ENCODE measurements around the gene SNRPD2.
"Not testable (repeated sequence)": the region's sequence is repeated elsewhere in the genome, so short reads cannot be mapped to it uniquely, and the experiment has no call there.

The SNRPD2 gene

DNA sequence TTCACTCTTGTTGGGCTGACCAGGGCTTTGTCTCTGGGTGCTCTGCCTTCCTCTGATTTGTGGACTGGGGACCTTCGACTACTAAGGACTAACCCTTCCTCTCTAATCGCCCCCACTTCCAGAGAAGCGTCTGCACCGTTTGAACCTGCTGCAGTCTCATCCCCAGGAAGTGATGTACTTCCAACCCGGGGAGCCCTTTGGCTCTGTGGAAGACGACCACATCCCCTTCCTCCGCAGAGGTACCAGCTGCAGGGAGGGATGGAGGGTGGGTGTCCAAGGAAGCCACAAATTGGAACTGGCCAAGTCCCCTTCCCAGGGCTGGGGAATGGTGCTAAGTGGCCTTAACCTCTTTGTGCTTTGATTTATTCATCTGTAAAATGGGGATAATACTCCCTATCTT is 9.9 kb upstream of the SNRPD2 start:
- no peak for DNase-seq

DNA sequence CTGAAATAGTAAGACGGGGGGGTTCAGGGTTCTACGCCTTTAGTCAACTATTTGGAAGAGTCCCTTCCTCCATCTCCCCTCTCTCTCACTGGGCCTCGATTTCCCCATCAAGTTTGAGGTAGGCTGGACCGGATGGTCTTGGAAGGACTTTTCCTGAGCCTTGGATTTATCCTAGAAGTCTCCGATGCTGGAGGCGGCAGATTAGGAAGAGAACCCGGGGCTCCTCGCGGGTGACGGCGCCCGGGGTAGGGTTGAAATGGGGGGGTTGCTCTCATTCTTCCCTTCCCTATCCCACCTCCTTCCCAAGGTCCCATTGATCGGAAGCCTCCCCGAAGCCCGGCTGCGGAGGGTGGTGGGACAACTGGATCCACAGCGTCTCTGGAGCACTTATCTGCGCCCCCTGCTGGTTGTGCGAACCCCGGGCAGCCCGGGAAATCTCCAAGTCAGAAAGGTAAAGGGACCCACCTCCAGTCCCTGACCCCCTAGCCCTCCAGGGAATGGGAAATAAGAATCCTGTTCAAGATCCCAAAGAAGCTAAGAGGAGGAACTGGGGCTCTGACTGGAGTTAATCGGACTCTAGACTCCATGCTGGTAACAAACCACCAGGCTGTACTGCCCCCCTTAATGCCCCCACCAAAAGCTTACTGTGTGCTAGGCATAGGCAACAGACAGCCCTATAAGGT is 1.5 kb upstream of the SNRPD2 start:
- peak; percentile 46 for DNase-seq

- peak; percentile 98 for DNase-seq
Measured at GRCh38 chr19:45692187-45693105, 693 bp upstream of the SNRPD2 start, which contains the start of gene QPCTL. Gene QPCTL, plus strand, starts transcription at chr19:45692666. Its CDS starts 38 bp downstream, at chr19:45692704.

DNA sequence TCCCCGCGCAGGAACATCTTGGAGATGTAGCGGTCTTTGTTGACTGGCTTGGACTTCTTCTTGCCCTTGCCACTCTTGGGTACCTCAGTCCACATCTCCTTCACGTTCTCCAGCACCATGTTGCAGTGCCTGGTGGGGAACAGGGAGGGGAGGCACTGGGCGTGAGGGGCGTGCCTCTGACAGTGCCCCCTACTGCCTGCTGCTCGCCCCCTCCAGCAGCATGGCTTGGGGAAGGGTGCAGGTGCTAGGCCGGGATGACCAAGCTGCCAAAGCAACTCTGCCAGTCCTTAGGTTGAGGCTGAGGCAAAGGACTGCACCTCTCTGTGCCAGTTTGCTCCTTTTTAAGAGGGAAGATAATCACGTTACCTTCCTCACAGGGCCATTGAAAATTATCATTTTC is 4.2 kb downstream of the SNRPD2 start:
- DNase-seq: no peak

DNA sequence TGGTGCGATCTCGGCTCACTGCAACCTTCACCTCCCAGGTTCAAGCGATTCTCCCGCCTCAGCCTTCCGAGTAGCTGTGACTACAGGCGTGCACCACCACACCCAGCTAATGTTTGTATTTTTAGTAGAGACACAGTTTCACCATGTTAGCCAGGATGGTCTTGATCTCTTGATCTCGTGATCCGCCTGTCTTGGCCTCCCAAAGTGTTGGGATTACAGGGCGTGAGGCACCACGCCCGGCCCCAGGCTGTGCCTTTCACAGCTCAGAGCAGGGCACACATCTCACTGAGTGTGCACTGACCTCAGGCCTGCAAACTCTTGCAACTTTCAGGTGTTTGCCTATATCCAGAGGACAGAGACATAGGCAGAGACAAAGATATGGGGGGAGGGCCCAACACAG is 6.7 kb downstream of the SNRPD2 start:
- DNase-seq: not testable (repeated sequence)

GRCh38 chr19:45682908-45683307 is 8.8 kb downstream of the SNRPD2 start:
- no peak for DNase-seq

- DNase-seq: no peak
Measured at GRCh38 chr19:45682117-45682516, 9.6 kb downstream of the SNRPD2 start.

- DNase-seq: peak; percentile 58
Measured at GRCh38 chr19:45681391-45682015, 10.2 kb downstream of the SNRPD2 start.

GRCh38 chr19:45677351-45678230 is 14.2 kb downstream of the SNRPD2 start:
- DNase-seq: peak; percentile 36

DNA sequence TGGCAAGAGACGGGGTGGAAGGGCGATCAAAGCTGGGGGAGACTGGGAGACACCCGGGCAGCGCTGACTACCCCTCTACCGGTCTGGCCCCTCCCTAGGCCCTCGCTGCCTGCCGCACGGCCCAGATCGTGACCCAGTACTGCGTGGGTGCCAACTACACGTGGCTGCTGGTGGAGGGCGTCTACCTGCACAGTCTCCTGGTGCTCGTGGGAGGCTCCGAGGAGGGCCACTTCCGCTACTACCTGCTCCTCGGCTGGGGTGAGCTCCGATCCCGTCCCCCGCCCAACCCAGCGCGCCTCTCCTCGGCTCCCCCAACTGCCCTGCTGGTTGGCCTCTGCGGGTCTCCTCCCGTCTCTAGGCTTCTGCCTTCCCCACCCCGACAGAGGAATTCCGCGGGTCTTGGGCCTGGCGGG is 14.9 kb downstream of the SNRPD2 start:
- no peak for DNase-seq

DNA sequence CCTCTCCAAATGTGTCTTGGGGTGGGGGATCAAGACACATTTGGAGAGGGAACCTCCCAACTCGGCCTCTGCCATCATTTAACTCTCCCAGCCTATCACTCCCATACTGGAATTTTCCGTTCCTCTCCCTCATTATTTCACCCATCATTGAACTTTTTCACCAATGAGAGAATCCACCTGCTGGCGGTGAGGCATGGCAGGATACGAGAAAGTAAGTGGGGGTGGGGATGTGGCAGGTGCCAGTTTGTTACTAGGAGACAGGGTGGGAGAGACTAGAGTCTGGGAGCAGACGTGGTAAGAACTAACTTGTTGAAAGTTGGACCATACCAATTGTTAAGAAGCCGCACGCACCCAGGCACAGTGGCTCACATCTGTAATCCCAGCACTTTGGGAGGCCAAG is 16.8 kb downstream of the SNRPD2 start:
- DNase-seq: no peak

DNA sequence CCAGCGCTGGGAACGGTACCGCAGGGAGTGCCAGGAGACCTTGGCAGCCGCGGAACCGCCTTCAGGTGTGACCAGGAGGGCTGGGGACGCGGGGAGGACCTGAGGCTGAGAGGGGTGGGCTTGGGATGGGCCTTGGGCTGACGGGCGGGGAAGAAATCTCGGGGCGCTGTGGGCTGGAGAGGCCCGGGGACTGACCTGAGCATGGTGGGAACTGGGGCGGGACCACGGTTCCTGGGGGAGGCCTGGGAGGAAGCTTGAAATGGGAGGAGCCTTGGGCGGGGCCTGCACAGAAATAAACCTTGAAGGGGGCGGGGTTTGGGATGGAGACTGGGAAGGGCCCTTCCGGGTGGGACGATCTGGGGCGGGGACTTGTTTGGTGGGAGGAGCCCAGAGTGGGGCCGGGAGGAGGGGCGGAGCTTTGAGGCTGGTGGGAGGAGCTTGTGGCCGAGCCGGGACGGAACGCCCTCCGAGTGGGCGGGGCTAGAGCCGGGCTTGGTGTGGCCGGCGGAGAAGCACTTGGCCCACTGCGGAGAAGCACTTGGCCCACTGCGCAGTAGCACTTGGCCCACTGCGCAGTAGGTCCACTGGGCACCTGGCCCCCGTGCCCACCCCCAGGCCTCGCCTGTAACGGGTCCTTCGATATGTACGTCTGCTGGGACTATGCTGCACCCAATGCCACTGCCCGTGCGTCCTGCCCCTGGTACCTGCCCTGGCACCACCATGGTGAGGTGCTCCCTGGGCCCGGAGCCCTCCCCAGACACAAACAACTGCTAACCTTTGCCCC is 20.9 kb downstream of the SNRPD2 start:
- no peak for DNase-seq

DNA sequence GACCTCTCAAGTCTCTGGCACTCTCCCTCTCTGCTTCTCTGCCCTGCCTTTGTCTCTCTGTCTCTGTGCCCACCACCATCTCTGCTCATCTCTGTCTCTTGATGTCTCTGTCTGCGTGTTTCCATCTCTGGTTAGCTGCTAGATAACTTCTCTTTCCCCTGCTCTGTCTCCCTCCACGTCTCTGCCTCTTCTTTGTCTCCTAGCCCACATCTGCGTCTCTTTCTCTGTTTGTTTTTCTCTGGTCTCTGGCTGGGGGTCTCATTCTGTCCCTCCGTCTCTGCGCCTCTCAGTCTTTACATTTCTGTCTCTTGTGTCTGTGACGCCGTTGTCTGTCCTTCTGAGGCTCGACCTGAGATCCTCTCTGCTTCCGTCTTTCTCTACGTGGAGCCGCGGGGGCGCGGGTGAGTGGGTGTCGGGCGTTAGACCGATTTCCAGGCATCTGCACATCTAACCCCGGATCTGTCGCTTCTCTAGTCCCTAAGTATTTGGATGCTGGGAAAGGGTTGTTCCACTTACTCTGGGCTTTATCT is 23.3 kb downstream of the SNRPD2 start:
- no peak for DNase-seq

DNA sequence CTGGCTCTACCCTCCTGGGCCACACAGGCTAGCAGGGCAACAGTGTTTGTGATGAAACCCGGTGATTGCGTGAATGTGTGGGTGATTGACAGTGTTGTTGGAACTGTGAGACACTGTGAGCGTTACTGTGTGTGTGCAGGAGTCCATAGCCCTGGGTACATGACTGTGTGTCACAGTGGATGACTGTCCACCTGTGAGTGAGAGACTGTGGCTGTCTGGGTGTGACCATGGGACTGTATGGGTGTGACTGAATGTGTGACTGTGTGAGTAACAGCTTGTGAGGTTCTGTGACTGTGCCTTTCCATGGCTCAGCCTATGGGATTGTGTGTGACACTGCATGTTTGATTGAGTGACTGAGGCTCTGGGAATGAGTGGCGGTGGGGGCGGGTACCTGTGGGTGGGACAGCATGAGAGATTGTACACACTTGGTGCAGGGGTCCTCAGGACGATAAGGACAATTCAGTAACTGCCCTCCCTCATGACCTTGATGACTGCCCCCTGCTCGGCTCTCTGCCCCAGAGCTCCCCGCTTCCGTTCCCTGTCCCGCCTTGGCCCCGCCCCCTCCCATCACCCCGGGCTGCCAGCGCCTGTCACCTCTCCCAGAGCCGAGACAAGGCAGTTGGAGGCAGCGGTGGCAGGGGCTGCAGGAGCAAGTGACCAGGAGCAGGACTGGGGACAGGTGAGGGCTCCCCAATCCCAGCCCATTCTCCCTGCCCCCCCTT is 24.0 kb downstream of the SNRPD2 start, which contains the start of gene GIPR:
Gene GIPR, plus strand, starts transcription at position 602 of the 722 bp plus-strand sequence. CDS start 1,300 bp downstream, outside the sequence.
- no peak for DNase-seq

DNA sequence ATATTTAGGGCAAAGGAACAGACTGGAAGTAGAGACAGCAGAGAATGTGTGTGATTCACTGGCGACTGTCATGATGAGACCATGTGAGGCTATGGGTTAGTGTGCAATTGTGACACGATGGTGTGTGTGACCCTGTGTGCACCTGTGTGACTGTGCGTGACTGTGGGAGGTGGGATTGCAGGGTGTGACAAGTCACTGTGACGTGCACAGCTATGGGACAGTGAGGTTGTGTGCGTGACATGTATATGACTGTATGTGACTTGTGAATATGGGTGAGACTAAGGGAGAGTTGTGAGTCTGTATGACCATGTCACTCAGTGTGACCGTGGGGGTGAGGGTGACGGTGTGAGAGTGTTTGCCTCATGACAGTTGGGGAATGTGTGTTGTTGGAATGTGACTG is 27.2 kb downstream of the SNRPD2 start:
- DNase-seq: no peak

DNA sequence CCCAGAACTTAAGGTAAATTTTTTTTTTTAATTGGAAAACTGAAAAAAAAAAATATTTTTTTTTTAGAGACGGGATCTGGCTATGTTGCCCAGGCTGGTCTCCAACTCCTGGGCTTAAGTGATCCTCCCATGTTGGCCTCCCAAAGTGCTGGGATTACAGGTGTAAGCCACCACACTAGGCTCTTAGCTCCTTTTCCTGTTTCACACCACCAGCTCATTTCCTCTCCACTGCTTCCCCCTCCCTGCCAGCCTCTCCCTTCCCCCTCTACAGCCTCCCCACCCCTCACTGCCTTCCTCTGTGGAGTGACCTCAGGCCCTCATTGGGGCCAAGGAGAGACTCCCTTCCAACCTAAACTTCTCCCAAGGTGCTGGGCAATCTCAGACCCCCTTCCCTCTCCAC is 28.0 kb downstream of the SNRPD2 start:
- DNase-seq: no peak

GRCh38 chr19:45660636-45661035 is 31.1 kb downstream of the SNRPD2 start:
- no peak for DNase-seq

- no peak for DNase-seq
Measured at GRCh38 chr19:45659096-45659729, 32.5 kb downstream of the SNRPD2 start.

GRCh38 chr19:45657520-45658167 is 34.1 kb downstream of the SNRPD2 start:
- peak; percentile 47 for DNase-seq

- no peak for DNase-seq
Measured at GRCh38 chr19:45655073-45655472, 36.7 kb downstream of the SNRPD2 start.

Data from NCI-H1092 (cell line).